Left lung (tissue), 10 donors: ENCODE results near the gene HIVEP2. TPM values are rescaled to one million over a fixed set of nuclear protein-coding genes. Genes with fewer than 3 reads are reported as not detected.

Experiments used
- ATAC-seq: fragments of 200-7000 bp; cut with Tn5 transposase; one replicate; pipeline ENCODE4 v1.9.1; 2020; ENCODE audit warnings: moderate library complexity
- DNase-seq, 4 donors: peaks; one replicate each; pipeline ENCODE4 v3.0.0-alpha.2; 2013 to 2020
- H3K27ac ChIP-seq, 2 donors: fragments of 200-600 bp; sonication (generic) in 1 of 2; one replicate each; pipeline versions ENCODE4 v1.5.0 to v1.8.0; 2020 to 2021
- H3K27me3 ChIP-seq, 2 donors: fragments of 200-600 bp; sonication (generic) in 1 of 2; one replicate each; pipeline versions ENCODE4 v1.5.0 to v1.8.0; 2020 to 2021
- H3K36me3 ChIP-seq, 2 donors: fragments of 200-600 bp; sonication (generic) in 1 of 2; one replicate each; pipeline versions ENCODE4 v1.5.0 to v1.8.0; 2020 to 2021
- H3K4me1 ChIP-seq, 2 donors: fragments of 200-600 bp; one replicate each; pipeline ENCODE4 v1.8.0; 2021
- H3K4me3 ChIP-seq, 2 donors: fragments of 200-600 bp; sonication (generic) in 1 of 2; one replicate each; pipeline versions ENCODE4 v1.5.0 to v1.8.0; 2020 to 2021; ENCODE audit warnings: mild to moderate bottlenecking in 1 of 2
- H3K9me3 ChIP-seq, 2 donors: fragments of 200-600 bp; sonication (generic) in 1 of 2; one replicate each; pipeline versions ENCODE4 v1.5.0 to v1.8.0; 2020 to 2021
- intact Hi-C, 2 donors: fragments of 100-400 bp; cut with DNase I; formaldehyde crosslinking; loops; one replicate each; pipeline versions ENCODE4 v1.11.2 to v1.14.2; 2022
- polyA plus RNA-seq, 6 donors: library from polyadenylated mRNA; unstranded; fragments of 120-200 nt; gene quantifications; one replicate each; pipeline ENCODE4 v1.2.1, GENCODE V29; 2013; ENCODE audit not compliant: insufficient read length in 6 of 6
- total RNA-seq, 2 donors: library from RNA; stranded (reverse); fragmentation: NEBNext Ultra II Directional; extraction: Animal tissue kit (Norgen Biotek cat#: 25700); gene quantifications; one replicate each; pipeline ENCODE4 v1.2.1, GENCODE V29; 2021
- TF ChIP-seq, protein P1 (sequence below), 2 donors: fragments of 200-600 bp; sonication (generic) in 1 of 2; IDR thresholded peaks; one replicate each; pipeline versions ENCODE4 v1.5.0 to v1.8.0; 2021; ENCODE audit warnings: antibody characterized with exemption in 2 of 2
- donor health status: DM: no; HTN: yes; CAD: no.
- donor health status: DM: no; HTN: no; CAD: no.

Gene HIVEP2
- total and polyA plus RNA-seq, 8 donors: 11.5 to 16.6 (median 13.1) TPM

GRCh38 chr6:142804490-142804889, 140.5 kb downstream of the HIVEP2 start:
- DNase-seq: no peak
- Histone ChIP-seq H3K36me3 (no peaks in the 10 kb centered on the region), H3K9me3 (no peaks in the 10 kb centered on the region), H3K4me1 (peaks cover 0 to 9% of the 10 kb centered on the region in 2 donors), H3K27me3 (no peaks in the 10 kb centered on the region), H3K27ac (no peak overlapping the region), H3K4me3 (no peak overlapping the region)
- TF ChIP-seq, protein P1, sequence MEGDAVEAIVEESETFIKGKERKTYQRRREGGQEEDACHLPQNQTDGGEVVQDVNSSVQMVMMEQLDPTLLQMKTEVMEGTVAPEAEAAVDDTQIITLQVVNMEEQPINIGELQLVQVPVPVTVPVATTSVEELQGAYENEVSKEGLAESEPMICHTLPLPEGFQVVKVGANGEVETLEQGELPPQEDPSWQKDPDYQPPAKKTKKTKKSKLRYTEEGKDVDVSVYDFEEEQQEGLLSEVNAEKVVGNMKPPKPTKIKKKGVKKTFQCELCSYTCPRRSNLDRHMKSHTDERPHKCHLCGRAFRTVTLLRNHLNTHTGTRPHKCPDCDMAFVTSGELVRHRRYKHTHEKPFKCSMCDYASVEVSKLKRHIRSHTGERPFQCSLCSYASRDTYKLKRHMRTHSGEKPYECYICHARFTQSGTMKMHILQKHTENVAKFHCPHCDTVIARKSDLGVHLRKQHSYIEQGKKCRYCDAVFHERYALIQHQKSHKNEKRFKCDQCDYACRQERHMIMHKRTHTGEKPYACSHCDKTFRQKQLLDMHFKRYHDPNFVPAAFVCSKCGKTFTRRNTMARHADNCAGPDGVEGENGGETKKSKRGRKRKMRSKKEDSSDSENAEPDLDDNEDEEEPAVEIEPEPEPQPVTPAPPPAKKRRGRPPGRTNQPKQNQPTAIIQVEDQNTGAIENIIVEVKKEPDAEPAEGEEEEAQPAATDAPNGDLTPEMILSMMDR (IDR thresholded peaks at IDR 0.05): no peak
- intact Hi-C loops: no loop called here
- ATAC-seq: no peak

GRCh38 chr6:142803495-142804058, 141.4 kb downstream of the HIVEP2 start:
- Histone ChIP-seq H3K27me3 (no peaks in the 10 kb centered on the region), H3K4me3 (no peak overlapping the region), H3K27ac (no peak overlapping the region), H3K36me3 (no peaks in the 10 kb centered on the region), H3K4me1 (peaks cover 0 to 9% of the 10 kb centered on the region in 2 donors), H3K9me3 (no peaks in the 10 kb centered on the region)
- no peak for DNase-seq
- intact Hi-C loops: no loop called here
- TF ChIP-seq, protein P1 (IDR thresholded peaks at IDR 0.05): no peak
- ATAC-seq: no peak

DNA sequence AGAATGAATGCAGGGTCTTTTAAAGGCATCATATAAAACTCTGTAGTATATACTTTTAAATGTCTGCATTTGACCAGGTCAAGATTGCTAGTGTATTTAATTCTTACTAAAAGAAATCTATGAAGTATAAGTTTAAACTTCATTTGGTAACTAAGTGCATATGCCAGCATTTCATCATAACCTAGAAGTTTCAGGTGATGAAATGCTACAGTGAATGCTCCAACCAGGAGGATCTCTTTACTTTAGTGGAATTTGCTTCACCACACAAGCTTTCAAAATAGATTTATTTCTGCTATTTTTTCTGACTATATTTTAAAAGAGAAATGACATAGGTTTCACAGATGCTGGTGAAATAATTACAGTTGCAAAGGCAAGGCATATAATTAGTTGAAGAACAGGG, 141.9 kb downstream of the HIVEP2 start:
- no peaks in the 10 kb centered on the region for H3K9me3 ChIP-seq
- H3K36me3 ChIP-seq: no peaks in the 10 kb centered on the region
- intact Hi-C loops: no loop called here
- DNase-seq (no peak), ATAC-seq (no peak)
- H3K4me3 ChIP-seq: no peak overlapping the region
- H3K27ac ChIP-seq: no peak overlapping the region
- H3K4me1 ChIP-seq: peaks cover 0 to 9% of the 10 kb centered on the region in 2 donors
- TF ChIP-seq, protein P1 (IDR thresholded peaks at IDR 0.05): no peak
- H3K27me3 ChIP-seq: no peaks in the 10 kb centered on the region

DNA sequence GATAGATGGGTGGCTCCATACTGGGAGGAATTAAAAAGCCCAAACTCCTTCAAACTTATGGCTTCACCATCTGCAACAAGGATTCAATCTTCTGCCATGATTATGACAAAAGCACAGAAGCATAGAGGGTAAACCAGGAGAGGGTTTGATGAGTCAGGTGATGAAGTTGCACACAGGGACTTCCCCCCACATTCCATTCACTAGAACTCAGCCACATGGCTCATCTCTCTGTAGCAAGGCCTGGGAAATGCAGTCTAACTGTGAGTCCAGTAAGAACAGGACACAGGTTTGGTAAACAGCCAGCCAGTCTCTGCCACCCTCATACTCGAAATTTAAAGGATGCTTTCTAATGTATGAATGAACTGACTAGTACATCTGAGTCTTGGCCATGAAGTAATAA, 142.9 kb downstream of the HIVEP2 start:
- no peak overlapping the region for H3K4me3 ChIP-seq
- H3K9me3 ChIP-seq: no peaks in the 10 kb centered on the region
- TF ChIP-seq, protein P1 (IDR thresholded peaks at IDR 0.05): no peak
- ATAC-seq (peak; percentile 77), DNase-seq (no peak)
- H3K27ac ChIP-seq: no peak overlapping the region
- H3K4me1 ChIP-seq: peaks cover 0 to 9% of the 10 kb centered on the region in 2 donors
- intact Hi-C loops: no loop called here
- H3K36me3 ChIP-seq: no peaks in the 10 kb centered on the region
- H3K27me3 ChIP-seq: no peaks in the 10 kb centered on the region

DNA sequence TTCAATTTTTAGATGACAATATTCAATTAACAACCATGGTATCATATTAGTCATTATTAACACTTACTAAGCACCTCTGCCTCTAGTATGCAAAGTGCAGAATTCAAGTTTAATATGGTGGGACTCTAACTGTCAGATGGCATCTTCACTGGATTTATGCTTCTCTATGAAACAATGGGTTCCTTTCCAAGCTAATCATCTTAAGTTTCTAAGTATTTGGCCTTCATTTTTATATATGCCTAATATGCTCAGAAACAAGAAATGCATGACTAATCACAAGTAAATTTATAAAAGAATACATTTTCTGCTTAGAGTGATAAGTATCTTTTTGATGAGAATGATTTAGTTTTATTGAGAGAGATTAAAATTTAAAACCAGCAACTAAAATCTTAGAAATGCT, 144.7 kb downstream of the HIVEP2 start:
- Histone ChIP-seq H3K36me3 (no peaks in the 10 kb centered on the region), H3K4me1 (peaks cover 0 to 17% of the 10 kb centered on the region in 2 donors), H3K4me3 (no peak overlapping the region), H3K27ac (no peak overlapping the region), H3K9me3 (no peaks in the 10 kb centered on the region), H3K27me3 (no peaks in the 10 kb centered on the region)
- TF ChIP-seq, protein P1 (IDR thresholded peaks at IDR 0.05): no peak
- intact Hi-C loops: no loop called here
- DNase-seq (no peak), ATAC-seq (no peak)
